GM15510 (cell line): ENCODE measurements around the gene LAX1.

Experiments used
- POLR2A ChIP-seq: IDR thresholded peaks from 3 replicates; pipeline ENCODE4 v1.6.1; 2011; ENCODE audit warnings: borderline replicate concordance; ENCODE audit not compliant: insufficient read length; ENCODE audit errors: extremely low read depth

LAX1 gene

GRCh38 chr1:203765029-203765837 lies at the start of gene LAX1:
TSS of gene LAX1 (plus strand) at chr1:203765183. CDS start at chr1:203765566, 383 bp downstream.
- TF ChIP-seq POLR2A = peak; percentile 67

- no peak for TF ChIP-seq POLR2A
These were observed 47.9 kb upstream of the LAX1 start for GRCh38 chr1:203717120-203717519.

- no peak for TF ChIP-seq POLR2A
These were observed 44.7 kb upstream of the LAX1 start for GRCh38 chr1:203720242-203720641.

GRCh38 chr1:203722909-203723308 lies 42.1 kb upstream of the LAX1 start:
- no peak for TF ChIP-seq POLR2A

- no peak for TF ChIP-seq POLR2A
These were observed 38.5 kb upstream of the LAX1 start for GRCh38 chr1:203726417-203726867.

GRCh38 chr1:203733009-203733863 lies 31.7 kb upstream of the LAX1 start:
- TF ChIP-seq POLR2A = no peak

- TF ChIP-seq POLR2A = no peak
These were observed 22.5 kb upstream of the LAX1 start for GRCh38 chr1:203742436-203742835.

DNA sequence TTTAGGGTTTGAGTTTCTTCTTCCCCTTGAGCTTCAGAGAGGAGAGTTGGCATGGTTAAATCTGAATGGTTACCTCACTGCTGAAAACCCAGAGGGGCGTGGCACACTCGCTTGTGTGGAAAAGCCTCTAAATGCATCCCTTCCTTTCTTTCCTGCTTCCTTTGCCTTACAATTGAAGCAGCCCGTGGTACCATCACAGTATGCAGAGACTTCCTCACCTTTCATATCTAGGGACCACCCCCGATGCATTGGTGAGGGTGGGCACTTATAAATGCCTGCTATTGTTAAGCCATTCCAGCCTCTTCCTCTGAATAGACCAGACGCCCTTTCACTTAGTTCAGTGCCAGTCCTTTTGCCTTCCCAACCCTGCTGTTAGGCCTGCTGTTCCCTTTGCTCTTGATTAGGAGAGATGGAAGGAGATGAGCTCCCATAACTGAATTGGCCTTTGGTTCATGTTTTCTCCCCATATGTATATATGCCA lies 21.9 kb upstream of the LAX1 start:
- no peak for TF ChIP-seq POLR2A

DNA sequence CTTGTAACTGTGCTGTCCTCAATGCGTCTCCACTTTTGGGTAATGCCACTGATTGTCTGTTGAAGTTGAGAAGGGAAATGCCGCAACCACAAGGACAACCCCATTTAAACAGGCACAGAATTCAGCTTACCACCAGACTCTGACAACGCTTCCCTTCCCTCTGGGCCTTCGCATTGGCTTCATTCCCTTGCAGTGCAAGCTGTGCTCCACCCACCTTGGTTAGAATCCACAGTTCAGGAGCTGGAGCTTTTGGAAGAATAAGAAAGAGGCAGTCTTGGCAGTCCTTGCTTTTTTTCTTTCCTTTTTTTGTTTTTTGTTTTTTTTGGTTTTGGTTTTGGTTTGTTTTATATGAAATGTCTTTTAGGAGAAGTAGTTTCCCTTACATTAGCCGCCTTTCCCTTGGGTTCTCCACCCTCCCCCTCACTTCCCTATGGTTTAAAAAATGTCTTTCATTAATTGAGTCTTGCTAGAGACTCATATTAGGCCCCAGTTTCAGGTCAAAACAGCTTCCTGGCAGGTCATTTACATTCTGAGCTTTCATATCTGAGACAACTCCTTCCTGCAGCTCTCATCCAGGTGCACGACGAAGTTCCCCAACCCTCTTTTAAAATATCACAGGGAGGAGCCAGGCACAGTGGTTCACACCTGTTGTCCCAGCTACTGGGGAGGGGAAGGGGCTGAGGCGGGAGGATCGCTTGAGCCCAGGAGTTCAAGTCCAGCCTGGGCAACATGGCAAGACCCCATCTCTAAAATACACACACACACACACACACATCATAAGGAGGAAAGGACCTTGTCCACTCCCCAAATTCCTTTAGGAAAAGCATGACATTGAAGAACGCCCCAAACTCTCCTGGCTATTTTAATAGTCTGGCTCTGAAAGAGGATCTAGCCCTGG lies 20.7 kb upstream of the LAX1 start:
- no peak for TF ChIP-seq POLR2A

GRCh38 chr1:203746281-203746680 lies 18.7 kb upstream of the LAX1 start:
- no peak for TF ChIP-seq POLR2A

- TF ChIP-seq POLR2A = no peak
These were observed 13.9 kb upstream of the LAX1 start for GRCh38 chr1:203751051-203751450.

GRCh38 chr1:203754455-203754864 lies 10.5 kb upstream of the LAX1 start:
- peak; percentile 25 for TF ChIP-seq POLR2A

GRCh38 chr1:203756036-203756435 lies 8.9 kb upstream of the LAX1 start:
- no peak for TF ChIP-seq POLR2A

- no peak for TF ChIP-seq POLR2A
These were observed 4.5 kb upstream of the LAX1 start for GRCh38 chr1:203760506-203760905.

GRCh38 chr1:203763505-203763904 lies 1.5 kb upstream of the LAX1 start:
- no peak for TF ChIP-seq POLR2A
